IMR-90 (cell line): ENCODE data around the gene SLC4A4.

ENCODE experiments used
- BHLHE40 ChIP-seq: fragments of 150-350 bp; IDR thresholded peaks from 2 replicates; pipeline ENCODE4 v1.6.1; 2016; ENCODE audit warnings: mild to moderate bottlenecking, low read depth, low read length
- CTCF ChIP-seq: conservative IDR thresholded peaks from 2 replicates; pipeline ENCODE4 v1.5.1; 2012; ENCODE audit warnings: mild to moderate bottlenecking, low read depth, low read length, improper control_type of control experiment
- ELK1 ChIP-seq: fragments of 150-350 bp; IDR thresholded peaks from 2 replicates; pipeline ENCODE4 v1.6.1; 2016; ENCODE audit warnings: low read depth, mild to moderate bottlenecking, low read length, moderate library complexity, borderline replicate concordance
- FOS ChIP-seq: fragments of 150-350 bp; IDR thresholded peaks from 2 replicates; pipeline ENCODE4 v1.6.1; 2016; ENCODE audit warnings: low read depth, low read length
- MAFK ChIP-seq: IDR thresholded peaks from 2 replicates; pipeline ENCODE4 v1.6.1; 2012; ENCODE audit warnings: low read depth, low read length, improper control_type of control experiment
- MXI1 ChIP-seq: IDR thresholded peaks from 2 replicates; pipeline ENCODE4 v1.6.1; 2012; ENCODE audit warnings: low read depth, mild to moderate bottlenecking, low read length, moderate library complexity, borderline replicate concordance
- POLR2A ChIP-seq: IDR thresholded peaks from 2 replicates; pipeline ENCODE4 v1.6.1; 2012; ENCODE audit warnings: mild to moderate bottlenecking, low read depth, low read length
- RAD21 ChIP-seq: IDR thresholded peaks from 2 replicates; pipeline ENCODE4 v1.6.1; 2012; ENCODE audit warnings: low read length, improper control_type of control experiment
- RCOR1 ChIP-seq: IDR thresholded peaks from 2 replicates; pipeline ENCODE4 v1.6.1; 2012; ENCODE audit warnings: mild to moderate bottlenecking, low read length, improper control_type of control experiment; ENCODE audit not compliant: insufficient replicate concordance
- RFX5 ChIP-seq: IDR thresholded peaks from 2 replicates; pipeline ENCODE4 v1.8.0; 2012; ENCODE audit warnings: low read depth, mild to moderate bottlenecking, low read length, moderate library complexity
- SMC3 ChIP-seq: fragments of 150-350 bp; IDR thresholded peaks from 2 replicates; pipeline ENCODE4 v1.6.1; 2016; ENCODE audit warnings: low read depth, mild to moderate bottlenecking, antibody characterized with exemption, low read length, moderate library complexity
- USF2 ChIP-seq: fragments of 150-350 bp; IDR thresholded peaks from 2 replicates; pipeline ENCODE4 v1.6.1; 2017; ENCODE audit warnings: mild to moderate bottlenecking, antibody characterized with exemption, low read length, low read depth

DNA sequence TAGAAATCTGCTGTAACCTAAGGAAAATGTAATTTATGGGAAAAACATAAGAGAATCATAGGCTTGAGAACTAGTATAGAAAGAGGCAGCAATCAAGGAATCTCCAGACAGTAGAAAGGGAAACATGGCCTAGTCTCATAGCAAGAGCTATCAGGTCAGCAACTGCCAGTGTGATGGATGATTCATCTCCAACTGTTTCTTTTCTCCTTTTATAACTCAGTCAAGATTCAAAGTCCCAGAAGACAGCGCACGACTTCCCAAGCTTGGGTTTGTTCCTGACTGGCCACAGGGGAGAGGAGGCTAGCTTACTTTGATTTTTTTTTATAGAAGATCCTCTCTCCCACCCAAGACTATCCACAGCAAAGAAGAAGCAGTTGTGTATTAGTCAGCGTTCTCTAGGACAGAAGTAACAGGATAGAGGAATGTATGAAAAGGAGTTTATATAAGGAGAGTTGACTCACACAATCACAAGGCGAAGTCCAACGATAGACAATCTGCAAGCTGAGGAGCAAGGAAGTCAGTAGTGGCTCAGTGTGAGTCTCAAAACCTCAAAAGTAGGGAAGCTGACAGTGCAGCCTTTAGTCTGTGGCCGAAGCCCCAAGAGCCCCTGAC, 263.6 kb downstream of the SLC4A4 start:
- no peak for TF ChIP-seq CTCF
- no peak for TF ChIP-seq BHLHE40
- TF ChIP-seq RAD21, result no peak
- TF ChIP-seq POLR2A, result no peak
- TF ChIP-seq RFX5, result no peak
- no peak for TF ChIP-seq ELK1
- TF ChIP-seq MAFK, result no peak
- no peak for TF ChIP-seq FOS
- TF ChIP-seq MXI1, result no peak
- TF ChIP-seq USF2, result no peak
- no peak for TF ChIP-seq SMC3
- no peak for TF ChIP-seq RCOR1
